HG03135 (cell line): ENCODE results near the gene EFTUD2.

ENCODE experiments used
- ATAC-seq: cut with Tn5 transposase; IDR thresholded peaks from one replicate; pipeline ENCODE4 v1.9.1; 2021; ENCODE audit warnings: mild to moderate bottlenecking, moderate library complexity; ENCODE audit not compliant: unreplicated experiment

The EFTUD2 gene

GRCh38 chr17:44911133-44912001, 12.1 kb upstream of the EFTUD2 start:
- no peak for ATAC-seq

GRCh38 chr17:44910231-44911106, 11.2 kb upstream of the EFTUD2 start:
- no peak for ATAC-seq

GRCh38 chr17:44909681-44910144, 10.5 kb upstream of the EFTUD2 start:
- ATAC-seq, result no peak

GRCh38 chr17:44908761-44909326, 9.6 kb upstream of the EFTUD2 start:
- no peak for ATAC-seq

- ATAC-seq, result no peak
Observed at GRCh38 chr17:44907729-44908470, 8.7 kb upstream of the EFTUD2 start.

GRCh38 chr17:44906763-44907728, 7.8 kb upstream of the EFTUD2 start:
- no peak for ATAC-seq

GRCh38 chr17:44906010-44906646, 6.9 kb upstream of the EFTUD2 start:
- ATAC-seq, result no peak

GRCh38 chr17:44905006-44906000, 6.1 kb upstream of the EFTUD2 start:
- no peak for ATAC-seq

GRCh38 chr17:44904001-44904984, 5.0 kb upstream of the EFTUD2 start:
- no peak for ATAC-seq

GRCh38 chr17:44903012-44903685, 3.9 kb upstream of the EFTUD2 start:
- no peak for ATAC-seq

- no peak for ATAC-seq
Observed at GRCh38 chr17:44902135-44902760, 3.0 kb upstream of the EFTUD2 start.

GRCh38 chr17:44901411-44901921, 2.2 kb upstream of the EFTUD2 start:
- ATAC-seq, result no peak

GRCh38 chr17:44900894-44901293, 1.6 kb upstream of the EFTUD2 start:
- no peak for ATAC-seq

- peak; percentile 30 for ATAC-seq
Observed at GRCh38 chr17:44898768-44899073, 524 bp downstream of the EFTUD2 start.

GRCh38 chr17:44894642-44895041, 4.6 kb downstream of the EFTUD2 start:
- ATAC-seq, result no peak

GRCh38 chr17:44892250-44892649, 7.0 kb downstream of the EFTUD2 start:
- no peak for ATAC-seq
